22Rv1 (cell line): Measurements from ENCODE around the gene MNX1.

Experiments used
- CTCF ChIP-seq: fragments of 450-650 bp; IDR thresholded peaks from 2 replicates; pipeline ENCODE4 v1.5.1; 2017; ENCODE audit warnings: mild to moderate bottlenecking
- ZFX ChIP-seq: fragments of 450-650 bp; IDR thresholded peaks from 2 replicates; pipeline ENCODE4 v1.6.1; 2017; ENCODE audit warnings: antibody characterized with exemption, borderline replicate concordance

- TF ChIP-seq CTCF, result no peak
- no peak for TF ChIP-seq ZFX
These were observed 3.4 kb upstream of the MNX1 start for GRCh38 chr7:157013602-157014549.
